LNCaP clone FGC (cell line): ENCODE data around the gene HDAC11.

Experiments
- DNase-seq: peaks from one replicate; pipeline ENCODE4 v3.0.0-alpha.2; 2011; ENCODE audit warnings: low read depth
- H3K4me3 ChIP-seq: 2 replicates; pipeline ENCODE4 v1.5.1; 2011; ENCODE audit warnings: mild to moderate bottlenecking, low read depth, low read length, control low read depth
- TF ChIP-seq, protein P1 (sequence below): IDR thresholded peaks from 2 replicates; pipeline ENCODE4 v1.5.1; 2012; ENCODE audit warnings: mild to moderate bottlenecking; ENCODE audit not compliant: control insufficient read depth, insufficient read depth; ENCODE audit errors: extremely low read depth

HDAC11 gene

DNA sequence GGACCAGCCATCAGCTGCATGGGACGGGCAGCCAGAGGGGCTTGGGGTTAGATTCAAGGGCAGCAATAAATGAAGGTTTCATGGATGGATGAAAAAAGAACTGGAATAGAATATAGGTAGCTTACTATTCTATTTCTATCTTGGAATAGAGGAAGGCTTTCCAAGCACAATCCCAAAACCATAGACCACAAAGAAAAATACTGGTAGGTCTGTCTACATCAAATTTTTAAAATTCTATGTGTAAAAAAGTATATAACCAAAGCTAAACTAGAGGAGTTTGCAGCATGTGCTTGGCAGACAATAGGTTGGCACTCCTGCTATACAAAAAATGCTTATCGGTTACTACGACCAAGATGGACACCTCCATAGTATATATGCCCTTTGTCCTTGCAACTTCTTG lies 61.6 kb downstream of the HDAC11 start:
- TF ChIP-seq, protein P1, sequence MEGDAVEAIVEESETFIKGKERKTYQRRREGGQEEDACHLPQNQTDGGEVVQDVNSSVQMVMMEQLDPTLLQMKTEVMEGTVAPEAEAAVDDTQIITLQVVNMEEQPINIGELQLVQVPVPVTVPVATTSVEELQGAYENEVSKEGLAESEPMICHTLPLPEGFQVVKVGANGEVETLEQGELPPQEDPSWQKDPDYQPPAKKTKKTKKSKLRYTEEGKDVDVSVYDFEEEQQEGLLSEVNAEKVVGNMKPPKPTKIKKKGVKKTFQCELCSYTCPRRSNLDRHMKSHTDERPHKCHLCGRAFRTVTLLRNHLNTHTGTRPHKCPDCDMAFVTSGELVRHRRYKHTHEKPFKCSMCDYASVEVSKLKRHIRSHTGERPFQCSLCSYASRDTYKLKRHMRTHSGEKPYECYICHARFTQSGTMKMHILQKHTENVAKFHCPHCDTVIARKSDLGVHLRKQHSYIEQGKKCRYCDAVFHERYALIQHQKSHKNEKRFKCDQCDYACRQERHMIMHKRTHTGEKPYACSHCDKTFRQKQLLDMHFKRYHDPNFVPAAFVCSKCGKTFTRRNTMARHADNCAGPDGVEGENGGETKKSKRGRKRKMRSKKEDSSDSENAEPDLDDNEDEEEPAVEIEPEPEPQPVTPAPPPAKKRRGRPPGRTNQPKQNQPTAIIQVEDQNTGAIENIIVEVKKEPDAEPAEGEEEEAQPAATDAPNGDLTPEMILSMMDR: no peak
- no peak overlapping the region for H3K4me3 ChIP-seq
- DNase-seq: no peak

GRCh38 chr3:13542142-13542541 lies 62.0 kb downstream of the HDAC11 start:
- DNase-seq: no peak
- TF ChIP-seq, protein P1: no peak
- no peak overlapping the region for H3K4me3 ChIP-seq

DNA sequence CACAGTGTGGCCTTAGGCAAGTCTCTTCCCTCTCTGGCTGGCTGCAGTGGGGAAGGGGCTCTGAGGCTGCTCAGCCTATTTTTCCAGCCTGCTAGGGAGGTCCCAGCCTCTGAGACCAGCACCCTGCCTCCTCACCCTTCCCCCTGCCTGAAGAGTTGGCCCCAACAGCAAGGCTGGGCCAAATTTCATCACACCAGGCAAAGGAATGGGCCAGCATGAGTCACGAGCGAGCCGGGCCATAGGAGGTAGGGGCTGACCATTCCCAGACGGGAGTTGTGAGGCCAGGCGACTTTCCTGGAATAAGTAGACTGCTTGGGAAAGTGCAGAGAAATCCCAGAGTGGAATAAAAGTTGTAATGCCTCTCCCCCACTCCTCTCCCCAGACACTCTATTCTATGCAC lies 63.1 kb downstream of the HDAC11 start:
- no peak for DNase-seq
- TF ChIP-seq, protein P1: no peak
- H3K4me3 ChIP-seq: no peak overlapping the region

DNA sequence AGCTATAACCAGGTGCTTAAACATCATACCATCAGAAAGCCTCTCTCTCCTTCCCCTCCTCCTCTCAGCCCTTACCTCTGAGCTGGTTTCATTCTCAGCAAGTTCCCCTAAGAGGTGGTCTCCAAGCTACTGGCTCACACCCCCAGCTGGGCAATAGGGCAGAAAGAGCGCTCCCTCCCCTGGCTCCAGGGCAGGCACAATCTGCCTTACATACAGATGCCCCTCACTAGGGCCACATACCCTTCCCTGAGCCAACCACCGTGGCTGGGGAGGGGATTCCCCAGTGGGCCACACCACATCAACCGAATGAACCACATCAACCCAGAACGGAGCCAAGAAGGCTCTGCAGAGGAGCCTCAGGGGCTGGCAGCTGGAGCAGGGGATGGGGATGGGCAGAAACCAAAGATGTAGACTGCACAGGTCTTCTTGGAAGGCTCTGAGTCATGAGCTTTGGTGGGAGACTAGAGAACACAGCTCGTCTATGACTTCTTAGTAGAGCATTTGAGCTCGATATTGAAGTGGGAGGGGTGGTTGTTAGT lies 64.3 kb downstream of the HDAC11 start:
- TF ChIP-seq, protein P1: no peak
- no peak for DNase-seq
- H3K4me3 ChIP-seq: no peak overlapping the region

DNA sequence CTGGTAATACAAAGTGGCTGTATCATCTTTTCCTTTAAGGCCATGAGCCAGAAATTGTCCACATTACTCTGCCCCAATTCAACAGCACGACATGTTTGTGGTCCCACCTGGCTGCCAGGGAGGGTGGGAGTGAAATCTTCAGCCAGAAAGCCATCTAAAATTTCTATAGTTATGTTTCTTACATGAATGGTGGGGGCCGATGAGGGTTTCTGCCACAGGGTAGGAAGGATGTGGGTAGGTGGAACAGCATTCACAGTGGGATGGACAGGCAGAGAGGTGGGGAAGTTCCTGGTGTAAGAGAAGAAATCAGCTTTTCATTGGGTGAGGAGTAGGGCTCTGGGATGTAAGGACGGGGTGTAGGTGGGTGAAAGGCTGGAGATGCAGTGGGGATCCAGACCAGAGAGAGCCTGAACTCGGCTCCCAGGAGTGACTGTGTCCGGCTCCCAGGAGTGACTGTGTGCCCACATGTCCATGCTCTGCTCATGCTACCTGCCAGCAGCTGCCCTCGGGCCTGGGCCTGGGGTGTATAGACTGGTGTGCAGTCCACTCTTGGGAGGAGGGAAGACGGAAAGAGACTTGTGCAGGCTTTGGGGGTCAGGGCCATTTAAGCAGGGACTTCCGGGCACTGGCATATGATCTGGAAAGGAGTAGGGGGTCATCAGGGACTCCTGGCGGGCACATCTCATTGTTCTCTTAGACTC lies 65.0 kb downstream of the HDAC11 start:
- TF ChIP-seq, protein P1: no peak
- no peak overlapping the region for H3K4me3 ChIP-seq
- DNase-seq: no peak

- DNase-seq: no peak
- no peak overlapping the region for H3K4me3 ChIP-seq
- TF ChIP-seq, protein P1: no peak
Measured at GRCh38 chr3:13545952-13546454, 65.9 kb downstream of the HDAC11 start.
